MM.1S (cell line): ENCODE measurements around the gene GBF1.

Experiments
- DNase-seq: peaks from one replicate; pipeline ENCODE4 v3.0.0-alpha.2; 2015
- H2AFZ ChIP-seq: fragments of 300-600 bp; sonication (generic); 2 replicates; pipeline ENCODE4 v1.6.0; 2016; ENCODE audit warnings: antibody characterized with exemption, low read length
- H3F3A ChIP-seq: fragments of 300-600 bp; sonication (generic); 2 replicates; pipeline ENCODE4 v1.6.1; 2016; ENCODE audit warnings: mild to moderate bottlenecking, antibody characterized with exemption, low read length, moderate library complexity, mixed read lengths; ENCODE audit not compliant: insufficient read depth
- H3K27ac ChIP-seq: fragments of 300-600 bp; sonication (generic); 2 replicates; pipeline ENCODE4 v1.5.1; 2016; ENCODE audit warnings: mild to moderate bottlenecking, low read length
- H3K27me3 ChIP-seq: fragments of 300-600 bp; sonication (generic); replicated peaks from 2 replicates; pipeline ENCODE4 v1.6.0; 2016; ENCODE audit warnings: low read length; ENCODE audit not compliant: insufficient read depth
- H3K36me3 ChIP-seq: fragments of 300-600 bp; sonication (generic); replicated peaks from 2 replicates; pipeline ENCODE4 v1.6.1; 2016; ENCODE audit warnings: mild to moderate bottlenecking, low read length, mixed read lengths; ENCODE audit not compliant: insufficient read depth
- H3K4me1 ChIP-seq: fragments of 300-600 bp; sonication (generic); 2 replicates; pipeline ENCODE4 v1.6.1; 2016; ENCODE audit warnings: low read length, mixed read lengths
- H3K4me2 ChIP-seq: fragments of 300-600 bp; sonication (generic); 2 replicates; pipeline ENCODE4 v1.6.0; 2016; ENCODE audit warnings: low read depth, low read length
- H3K4me3 ChIP-seq: fragments of 300-600 bp; sonication (generic); 2 replicates; pipeline ENCODE4 v1.5.1; 2016; ENCODE audit warnings: low read length, mixed read lengths
- H3K79me2 ChIP-seq: fragments of 300-600 bp; sonication (generic); 2 replicates; pipeline ENCODE4 v1.6.1; 2016; ENCODE audit warnings: mixed run types, low read length, mixed read lengths
- H3K9ac ChIP-seq: fragments of 300-600 bp; sonication (generic); 2 replicates; pipeline ENCODE4 v1.6.1; 2016; ENCODE audit warnings: low read length, mixed read lengths
- H3K9me2 ChIP-seq: fragments of 300-600 bp; sonication (generic); replicated peaks from 2 replicates; pipeline ENCODE4 v1.6.1; 2016; ENCODE audit warnings: mild to moderate bottlenecking, low read length, mixed read lengths; ENCODE audit not compliant: insufficient read depth
- H3K9me3 ChIP-seq: fragments of 300-600 bp; sonication (generic); replicated peaks from 2 replicates; pipeline ENCODE4 v1.6.1; 2016; ENCODE audit warnings: mild to moderate bottlenecking, low read length, mixed read lengths; ENCODE audit not compliant: insufficient read depth
- H4K20me1 ChIP-seq: fragments of 300-600 bp; sonication (generic); 2 replicates; pipeline ENCODE4 v1.6.1; 2016; ENCODE audit warnings: mild to moderate bottlenecking, low read length, moderate library complexity, mixed read lengths; ENCODE audit not compliant: insufficient read depth
- CTCF ChIP-seq: fragments of 300-600 bp; sonication (generic); IDR thresholded peaks from 2 replicates; pipeline ENCODE4 v1.5.1; 2016; ENCODE audit warnings: antibody characterized with exemption, low read length, mixed read lengths
- EZH2 ChIP-seq: fragments of 300-600 bp; sonication (generic); optimal IDR thresholded peaks from 2 replicates; pipeline ENCODE3; 2017; ENCODE audit warnings: low read depth, mild to moderate bottlenecking, antibody characterized with exemption, low read length, mixed read lengths
- EZH2phosphoT487 ChIP-seq: fragments of 300-600 bp; sonication (generic); IDR thresholded peaks from 2 replicates; pipeline ENCODE4 v1.6.1; 2018; ENCODE audit warnings: antibody characterized with exemption, low read length

GBF1 gene

GRCh38 chr10:102342958-102343357 is 97.6 kb downstream of the GBF1 start:
- Histone ChIP-seq H3K27me3 (no peaks in the 10 kb centered on the region), H2AFZ (no peak overlapping the region), H3K9ac (no peak overlapping the region), H3F3A (no peaks in the 10 kb centered on the region), H3K9me3 (no peaks in the 10 kb centered on the region), H3K4me1 (no peaks in the 10 kb centered on the region), H3K9me2 (no peaks in the 10 kb centered on the region), H3K36me3 (no peaks in the 10 kb centered on the region), H3K79me2 (peaks cover 21% of the 10 kb centered on the region), H3K4me3 (no peak overlapping the region), H3K27ac (no peak overlapping the region), H3K4me2 (no peak overlapping the region), H4K20me1 (no peaks in the 10 kb centered on the region)
- no peak for TF ChIP-seq EZH2phosphoT487
- TF ChIP-seq CTCF: no peak
- TF ChIP-seq EZH2: no peak
- no peak for DNase-seq

GRCh38 chr10:102344067-102344466 is 98.7 kb downstream of the GBF1 start:
- TF ChIP-seq EZH2: no peak
- Histone ChIP-seq H3K79me2 (peaks cover 23% of the 10 kb centered on the region), H3F3A (no peaks in the 10 kb centered on the region), H3K36me3 (no peaks in the 10 kb centered on the region), H3K9me3 (no peaks in the 10 kb centered on the region), H2AFZ (no peak overlapping the region), H4K20me1 (no peaks in the 10 kb centered on the region), H3K4me1 (no peaks in the 10 kb centered on the region), H3K9me2 (no peaks in the 10 kb centered on the region), H3K27ac (no peak overlapping the region), H3K9ac (no peak overlapping the region), H3K4me3 (no peak overlapping the region), H3K27me3 (no peaks in the 10 kb centered on the region), H3K4me2 (no peak overlapping the region)
- DNase-seq: no peak

- Histone ChIP-seq H3K27me3 (no peaks in the 10 kb centered on the region), H3K27ac (no peak overlapping the region), H3K9me2 (no peaks in the 10 kb centered on the region), H3K79me2 (peaks cover 26% of the 10 kb centered on the region), H3K4me2 (no peak overlapping the region), H3K36me3 (0 out of 2 replicates have a peak, but pooled peaks cover under 1% of the 10 kb centered on the region), H3F3A (0 out of 2 replicates have a peak, but pooled peaks cover 3% of the 10 kb centered on the region), H3K4me1 (no peaks in the 10 kb centered on the region), H4K20me1 (0 out of 2 replicates have a peak, but pooled peaks cover 4% of the 10 kb centered on the region), H3K9ac (no peak overlapping the region), H2AFZ (no peak overlapping the region), H3K4me3 (no peak overlapping the region), H3K9me3 (no peaks in the 10 kb centered on the region)
- TF ChIP-seq EZH2phosphoT487: no peak
- TF ChIP-seq CTCF: peak; percentile 35
- TF ChIP-seq EZH2: no peak
- DNase-seq: no peak
Observed at GRCh38 chr10:102347236-102347828, 102.0 kb downstream of the GBF1 start.

- H3K9me3 ChIP-seq: no peaks in the 10 kb centered on the region
- no peaks in the 10 kb centered on the region for H3K27me3 ChIP-seq
- DNase-seq: peak; percentile 47
- no peaks in the 10 kb centered on the region for H3K4me1 ChIP-seq
- H3K9ac ChIP-seq: no peak overlapping the region
- peaks cover 21% of the 10 kb centered on the region for H3K79me2 ChIP-seq
- 0 out of 2 replicates have a peak, but pooled peaks cover 3% of the 10 kb centered on the region for H3F3A ChIP-seq
- no peak overlapping the region for H2AFZ ChIP-seq
- no peak overlapping the region for H3K4me2 ChIP-seq
- H3K9me2 ChIP-seq: no peaks in the 10 kb centered on the region
- peaks cover 12% of the 10 kb centered on the region; the same call in 1 of the 2 replicates for H3K36me3 ChIP-seq
- no peak for TF ChIP-seq EZH2
- peak; percentile 93 for TF ChIP-seq CTCF
- TF ChIP-seq EZH2phosphoT487: no peak
- H3K4me3 ChIP-seq: no peak overlapping the region
- H4K20me1 ChIP-seq: 0 out of 2 replicates have a peak, but pooled peaks cover 4% of the 10 kb centered on the region
- no peak overlapping the region for H3K27ac ChIP-seq
Observed at GRCh38 chr10:102352066-102352715, 106.9 kb downstream of the GBF1 start.
